Measurements from ENCODE around the gene LRP6. TPM values are rescaled to one million over a fixed set of nuclear protein-coding genes. Genes with fewer than 3 reads are reported as not detected.

The LRP6 gene
- total and polyA plus RNA-seq, 10 of the 15 experiments (the other 5 are each of a cell fraction or from before 2014, with no cell fraction given): 1.5 to 14.9 (median 6.1) TPM

- TF ChIP-seq PKNOX1 (IDR thresholded peaks at IDR 0.05) (no peak), PML (IDR thresholded peaks at IDR 0.05; ENCODE audit: low read length) (no peak), POLR2A (IDR thresholded peaks at IDR 0.05; ENCODE audit: low read depth, low read length) (no peak), NR2C1 (IDR thresholded peaks at IDR 0.05) (no peak)
These were observed 139.5 kb downstream of the LRP6 start (continued) for GRCh38 chr12:12127304-12127703.

GRCh38 chr12:12126551-12126950 lies 140.3 kb downstream of the LRP6 start:
- CTCF ChIA-PET: interaction anchor here (1.4 kb wide), 1 partner anchor 208 kb away, joined by 3 read pairs; no protein-coding TSS in a partner anchor

More at GRCh38 chr12:12126551-12126950, 140.3 kb downstream of the LRP6 start:
- H3K36me3 ChIP-seq (ENCODE audit: control insufficient read depth in 2 of 2, insufficient read depth in 2 of 2, low read length in 1 of 2): peaks cover 0 to 7% of the 10 kb centered on the region in 2 experiments; a peak in 2 of 4 replicates
- no peak overlapping the region for H3K4me2 ChIP-seq (ENCODE audit: control insufficient read depth, insufficient read depth)
- DNase-seq (ENCODE audit: low read depth, low spot score) (no peak), FAIRE-seq (no peak), ATAC-seq (no peak)
- H3K27me3 ChIP-seq (replicated peaks in 1 of 2; ENCODE audit: control insufficient read depth in 2 of 2, insufficient read depth in 2 of 2, low read length in 1 of 2): no peaks in the 10 kb centered on the region
- ChIA-PET SMC1A (ENCODE audit: uncharacterized antibody, unreplicated experiment) (interaction anchor here (1.0 to 2.6 kb wide), 2 partner anchors 12 to 14 kb away, joined by 4 to 10 read pairs; no protein-coding TSS in a partner anchor), POLR2A (no interaction called here), RAD21 (ENCODE audit: unreplicated experiment) (no interaction called here)
- BruUV-seq (replicated peaks): no TSS peak
- intact Hi-C loops (cut with micrococcal nuclease; ENCODE audit: unreplicated experiment): no loop called here
- in situ Hi-C loops (cut with MboI): no loop called here
- H3K79me2 ChIP-seq (ENCODE audit: control insufficient read depth, insufficient read depth, low read length): no peaks in the 10 kb centered on the region
- H3K27ac ChIP-seq (ENCODE audit: control insufficient read depth, insufficient read depth): no peak overlapping the region
- TF ChIP-seq TBL1XR1 (IDR thresholded peaks at IDR 0.05; ENCODE audit: low read depth, low read length) (no peak), RELA (IDR thresholded peaks at IDR 0.05; ENCODE audit: borderline replicate concordance, partially characterized antibody) (no peak), BCL3 (IDR thresholded peaks at IDR 0.05; ENCODE audit: borderline replicate concordance, insufficient read depth, low read depth, low read length, poor library complexity, severe bottlenecking) (no peak), CREB1 (IDR thresholded peaks at IDR 0.05; ENCODE audit: low read depth) (no peak), FOS (IDR thresholded peaks at IDR 0.05; ENCODE audit: borderline replicate concordance, extremely low read depth, insufficient read length) (no peak), EGR1 (IDR thresholded peaks at IDR 0.05; ENCODE audit: borderline replicate concordance in 1 of 2, low read depth in 2 of 2, low read length in 2 of 2) (no peak), MTA2 (IDR thresholded peaks at IDR 0.05; ENCODE audit: low read depth) (no peak), NFYA (IDR thresholded peaks at IDR 0.05; ENCODE audit: borderline replicate concordance, low read depth, low read length) (no peak)
- TF ChIP-seq, protein P1, sequence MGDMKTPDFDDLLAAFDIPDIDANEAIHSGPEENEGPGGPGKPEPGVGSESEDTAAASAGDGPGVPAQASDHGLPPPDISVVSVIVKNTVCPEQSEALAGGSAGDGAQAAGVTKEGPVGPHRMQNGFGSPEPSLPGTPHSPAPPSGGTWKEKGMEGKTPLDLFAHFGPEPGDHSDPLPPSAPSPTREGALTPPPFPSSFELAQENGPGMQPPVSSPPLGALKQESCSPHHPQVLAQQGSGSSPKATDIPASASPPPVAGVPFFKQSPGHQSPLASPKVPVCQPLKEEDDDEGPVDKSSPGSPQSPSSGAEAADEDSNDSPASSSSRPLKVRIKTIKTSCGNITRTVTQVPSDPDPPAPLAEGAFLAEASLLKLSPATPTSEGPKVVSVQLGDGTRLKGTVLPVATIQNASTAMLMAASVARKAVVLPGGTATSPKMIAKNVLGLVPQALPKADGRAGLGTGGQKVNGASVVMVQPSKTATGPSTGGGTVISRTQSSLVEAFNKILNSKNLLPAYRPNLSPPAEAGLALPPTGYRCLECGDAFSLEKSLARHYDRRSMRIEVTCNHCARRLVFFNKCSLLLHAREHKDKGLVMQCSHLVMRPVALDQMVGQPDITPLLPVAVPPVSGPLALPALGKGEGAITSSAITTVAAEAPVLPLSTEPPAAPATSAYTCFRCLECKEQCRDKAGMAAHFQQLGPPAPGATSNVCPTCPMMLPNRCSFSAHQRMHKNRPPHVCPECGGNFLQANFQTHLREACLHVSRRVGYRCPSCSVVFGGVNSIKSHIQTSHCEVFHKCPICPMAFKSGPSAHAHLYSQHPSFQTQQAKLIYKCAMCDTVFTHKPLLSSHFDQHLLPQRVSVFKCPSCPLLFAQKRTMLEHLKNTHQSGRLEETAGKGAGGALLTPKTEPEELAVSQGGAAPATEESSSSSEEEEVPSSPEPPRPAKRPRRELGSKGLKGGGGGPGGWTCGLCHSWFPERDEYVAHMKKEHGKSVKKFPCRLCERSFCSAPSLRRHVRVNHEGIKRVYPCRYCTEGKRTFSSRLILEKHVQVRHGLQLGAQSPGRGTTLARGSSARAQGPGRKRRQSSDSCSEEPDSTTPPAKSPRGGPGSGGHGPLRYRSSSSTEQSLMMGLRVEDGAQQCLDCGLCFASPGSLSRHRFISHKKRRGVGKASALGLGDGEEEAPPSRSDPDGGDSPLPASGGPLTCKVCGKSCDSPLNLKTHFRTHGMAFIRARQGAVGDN (IDR thresholded peaks at IDR 0.05): no peak
- no peaks in the 10 kb centered on the region for H3K9me3 ChIP-seq (replicated peaks; ENCODE audit: control insufficient read depth, insufficient read depth, low read length)
- no peaks in the 10 kb centered on the region for H4K20me1 ChIP-seq (ENCODE audit: control insufficient read depth, insufficient read depth)
- no peak overlapping the region for H3K9ac ChIP-seq (ENCODE audit: control insufficient read depth, insufficient read depth, low read length)
- H2AFZ ChIP-seq (ENCODE audit: control insufficient read depth, low read depth, low read length): no peak overlapping the region
- WGBS (ENCODE audit: insufficient coverage, insufficient replicate concordance, low lambda C conversion rate, missing lambda C conversion rate): 62% methylated on average over 4 of the region's 4 CpGs
- no peak overlapping the region for H3K4me3 ChIP-seq
- H3K4me1 ChIP-seq (ENCODE audit: control insufficient read depth, insufficient read depth, low read length): no peaks in the 10 kb centered on the region

Data from GM12878 (cell line).